Ishikawa (cell line): Measurements from ENCODE around the gene C10orf143.

Experiments
- CEBPB ChIP-seq: IDR thresholded peaks from 2 replicates; pipeline ENCODE4 v1.6.1; 2012
- CREB1 ChIP-seq: IDR thresholded peaks from 2 replicates; pipeline ENCODE4 v1.6.1; 2012; ENCODE audit warnings: low read depth
- EGR1 ChIP-seq: IDR thresholded peaks from 2 replicates; pipeline ENCODE4 v1.6.1; 2012
- EP300 ChIP-seq: IDR thresholded peaks from 2 replicates; pipeline ENCODE4 v1.6.1; 2012; ENCODE audit warnings: borderline replicate concordance
- FOXM1 ChIP-seq: IDR thresholded peaks from 2 replicates; pipeline ENCODE4 v1.6.1; 2012; ENCODE audit warnings: low read depth, borderline replicate concordance
- NFIC ChIP-seq: IDR thresholded peaks from 2 replicates; pipeline ENCODE4 v1.6.1; 2012
- RAD21 ChIP-seq: IDR thresholded peaks from 2 replicates; pipeline ENCODE4 v1.6.1; 2012; ENCODE audit warnings: low read depth
- TAF1 ChIP-seq: IDR thresholded peaks from 2 replicates; pipeline ENCODE4 v1.6.1; 2012; ENCODE audit warnings: low read depth, mild to moderate bottlenecking
- TCF12 ChIP-seq: IDR thresholded peaks from 2 replicates; pipeline ENCODE4 v1.6.1; 2012; ENCODE audit warnings: low read depth
- TEAD4 ChIP-seq: IDR thresholded peaks from 2 replicates; pipeline ENCODE4 v1.6.1; 2012
- USF1 ChIP-seq: IDR thresholded peaks from 2 replicates; pipeline ENCODE4 v1.6.1; 2012
- YY1 ChIP-seq: IDR thresholded peaks from 2 replicates; pipeline ENCODE4 v1.6.1; 2012; ENCODE audit warnings: low read depth
- ZBTB7A ChIP-seq: IDR thresholded peaks from 2 replicates; pipeline ENCODE4 v1.6.1; 2012; ENCODE audit warnings: low read depth
- TF ChIP-seq, protein P1 (sequence below): IDR thresholded peaks from 2 replicates; pipeline ENCODE4 v1.6.1; 2012; ENCODE audit warnings: low read depth, mild to moderate bottlenecking
- TF ChIP-seq, protein P2 (sequence below): IDR thresholded peaks from 2 replicates; pipeline ENCODE4 v1.6.1; 2012

Gene C10orf143

GRCh38 chr10:130072247-130072646, 38.4 kb downstream of the C10orf143 start:
- TF ChIP-seq, protein P1, sequence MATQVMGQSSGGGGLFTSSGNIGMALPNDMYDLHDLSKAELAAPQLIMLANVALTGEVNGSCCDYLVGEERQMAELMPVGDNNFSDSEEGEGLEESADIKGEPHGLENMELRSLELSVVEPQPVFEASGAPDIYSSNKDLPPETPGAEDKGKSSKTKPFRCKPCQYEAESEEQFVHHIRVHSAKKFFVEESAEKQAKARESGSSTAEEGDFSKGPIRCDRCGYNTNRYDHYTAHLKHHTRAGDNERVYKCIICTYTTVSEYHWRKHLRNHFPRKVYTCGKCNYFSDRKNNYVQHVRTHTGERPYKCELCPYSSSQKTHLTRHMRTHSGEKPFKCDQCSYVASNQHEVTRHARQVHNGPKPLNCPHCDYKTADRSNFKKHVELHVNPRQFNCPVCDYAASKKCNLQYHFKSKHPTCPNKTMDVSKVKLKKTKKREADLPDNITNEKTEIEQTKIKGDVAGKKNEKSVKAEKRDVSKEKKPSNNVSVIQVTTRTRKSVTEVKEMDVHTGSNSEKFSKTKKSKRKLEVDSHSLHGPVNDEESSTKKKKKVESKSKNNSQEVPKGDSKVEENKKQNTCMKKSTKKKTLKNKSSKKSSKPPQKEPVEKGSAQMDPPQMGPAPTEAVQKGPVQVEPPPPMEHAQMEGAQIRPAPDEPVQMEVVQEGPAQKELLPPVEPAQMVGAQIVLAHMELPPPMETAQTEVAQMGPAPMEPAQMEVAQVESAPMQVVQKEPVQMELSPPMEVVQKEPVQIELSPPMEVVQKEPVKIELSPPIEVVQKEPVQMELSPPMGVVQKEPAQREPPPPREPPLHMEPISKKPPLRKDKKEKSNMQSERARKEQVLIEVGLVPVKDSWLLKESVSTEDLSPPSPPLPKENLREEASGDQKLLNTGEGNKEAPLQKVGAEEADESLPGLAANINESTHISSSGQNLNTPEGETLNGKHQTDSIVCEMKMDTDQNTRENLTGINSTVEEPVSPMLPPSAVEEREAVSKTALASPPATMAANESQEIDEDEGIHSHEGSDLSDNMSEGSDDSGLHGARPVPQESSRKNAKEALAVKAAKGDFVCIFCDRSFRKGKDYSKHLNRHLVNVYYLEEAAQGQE = no peak
- TF ChIP-seq EGR1 = no peak

GRCh38 chr10:130067893-130068292, 42.7 kb downstream of the C10orf143 start:
- TF ChIP-seq USF1 = no peak
- no peak for TF ChIP-seq TCF12
- TF ChIP-seq EP300 = no peak
- TF ChIP-seq FOXM1 = no peak
- TF ChIP-seq CREB1 = no peak
- TF ChIP-seq TEAD4 = no peak
- no peak for TF ChIP-seq NFIC
- TF ChIP-seq YY1 = no peak
- TF ChIP-seq, protein P2, sequence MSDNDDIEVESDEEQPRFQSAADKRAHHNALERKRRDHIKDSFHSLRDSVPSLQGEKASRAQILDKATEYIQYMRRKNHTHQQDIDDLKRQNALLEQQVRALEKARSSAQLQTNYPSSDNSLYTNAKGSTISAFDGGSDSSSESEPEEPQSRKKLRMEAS = no peak

DNA sequence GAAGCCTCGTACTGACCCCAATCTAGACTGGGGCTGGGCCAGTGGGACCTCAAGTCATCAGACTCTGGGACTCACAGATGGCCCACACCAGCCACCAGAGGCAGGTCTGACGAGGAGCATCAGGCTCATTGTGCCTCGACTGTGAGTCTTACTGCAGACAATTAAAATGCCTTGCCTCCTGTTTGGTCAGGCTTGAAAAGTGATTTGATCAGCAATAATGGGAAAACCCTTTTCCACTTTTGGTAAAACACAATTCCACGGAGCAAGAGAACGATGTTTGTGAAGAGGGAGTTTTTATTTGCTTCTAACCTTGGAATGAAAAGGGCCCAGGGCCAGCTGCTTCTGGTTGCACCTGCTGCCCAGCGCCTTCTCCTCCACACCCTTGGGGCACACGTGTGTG, 43.9 kb downstream of the C10orf143 start:
- TF ChIP-seq ZBTB7A (no peak), YY1 (no peak), FOXM1 (no peak), TCF12 (no peak), RAD21 (no peak), EP300 (no peak), TAF1 (no peak), TEAD4 (no peak), EGR1 (no peak), CREB1 (no peak), NFIC (no peak), CEBPB (no peak), USF1 (no peak)
- TF ChIP-seq, protein P1 = no peak
- TF ChIP-seq, protein P2 = no peak

- TF ChIP-seq, protein P1 = no peak
- no peak for TF ChIP-seq EGR1
- TF ChIP-seq FOXM1 = no peak
- no peak for TF ChIP-seq YY1
- TF ChIP-seq RAD21 = no peak
- TF ChIP-seq USF1 = no peak
- TF ChIP-seq CREB1 = no peak
- no peak for TF ChIP-seq NFIC
- TF ChIP-seq TAF1 = no peak
- TF ChIP-seq EP300 = no peak
- no peak for TF ChIP-seq ZBTB7A
- TF ChIP-seq TEAD4 = no peak
- TF ChIP-seq TCF12 = no peak
- TF ChIP-seq CEBPB = no peak
- TF ChIP-seq, protein P2 = no peak
Observed at GRCh38 chr10:130065251-130065650, 45.4 kb downstream of the C10orf143 start.
